Right lung (tissue), 5 donors: Measurements from ENCODE around the gene PLCH2. TPM values are rescaled to one million over a fixed set of nuclear protein-coding genes. Genes with fewer than 3 reads are reported as not detected.

ENCODE experiments used
- DNase-seq, 2 donors: peaks; one replicate each; pipeline ENCODE4 v3.0.0-alpha.2; 2013
- polyA plus RNA-seq, 5 donors: library from polyadenylated mRNA; unstranded; fragments of 120-200 nt; gene quantifications; one replicate each; pipeline versions ENCODE4 v1.2.1 to v1.2.3, GENCODE V29; 2013; ENCODE audit warnings: inconsistent platforms in 1 of 5, low replicate concordance in 1 of 5; ENCODE audit not compliant: insufficient read length in 5 of 5, insufficient read depth in 1 of 5

The PLCH2 gene
- polyA plus RNA-seq, 5 donors: 2.7 to 5.8 (median 3.4) TPM

- DNase-seq: no peak
Measured at GRCh38 chr1:2513939-2514652, 38.0 kb downstream of the PLCH2 start.

- no peak for DNase-seq
Measured at GRCh38 chr1:2514863-2515762, 39.0 kb downstream of the PLCH2 start.

- DNase-seq: no peak
Measured at GRCh38 chr1:2515763-2516080, 39.6 kb downstream of the PLCH2 start.

DNA sequence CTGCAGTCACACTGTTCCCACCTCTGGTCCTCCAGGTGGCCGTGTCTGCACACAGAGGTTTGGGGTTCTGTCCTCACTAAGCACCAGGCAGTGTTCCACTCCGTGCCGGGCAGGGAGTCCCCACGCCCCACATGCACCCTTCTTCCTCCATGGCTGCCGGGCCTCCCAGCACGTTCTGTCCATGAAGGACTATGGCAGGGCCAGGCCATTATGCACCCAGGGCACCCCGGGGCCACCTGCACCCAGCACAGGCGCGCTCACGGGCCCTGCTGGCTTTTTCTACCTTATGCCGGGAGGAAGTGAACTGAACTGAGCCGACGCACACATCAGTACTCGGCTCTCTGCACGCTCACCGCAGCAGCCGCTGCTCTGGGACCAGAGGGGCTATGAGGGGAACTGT lies 40.0 kb downstream of the PLCH2 start:
- DNase-seq: no peak

- DNase-seq: no peak
Measured at GRCh38 chr1:2516946-2517345, 40.9 kb downstream of the PLCH2 start.

GRCh38 chr1:2517966-2518365 lies 41.9 kb downstream of the PLCH2 start:
- DNase-seq: no peak

- no peak for DNase-seq
Measured at GRCh38 chr1:2518528-2518927, 42.4 kb downstream of the PLCH2 start.

GRCh38 chr1:2519029-2519685 lies 43.1 kb downstream of the PLCH2 start:
- no peak for DNase-seq

DNA sequence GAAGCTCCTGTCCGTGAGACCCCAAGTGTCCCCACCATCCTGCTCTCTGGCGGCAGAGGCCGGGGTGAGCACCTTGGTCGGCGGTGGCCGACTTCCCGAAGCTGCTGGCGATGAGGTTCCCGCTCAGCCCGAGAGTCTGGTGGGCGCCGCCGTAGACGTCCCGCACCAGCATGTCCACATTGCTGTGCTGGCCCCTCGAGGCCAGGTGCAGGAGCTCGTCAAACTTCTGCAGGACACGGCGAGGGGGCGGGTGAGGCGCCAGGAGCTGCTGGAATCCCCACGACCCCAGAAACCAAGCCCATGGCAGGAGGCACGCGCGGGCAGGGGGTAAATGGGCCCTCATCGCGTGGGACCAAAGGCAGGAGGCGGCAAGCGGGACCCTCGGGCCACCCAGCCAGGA lies 43.6 kb downstream of the PLCH2 start:
- DNase-seq: no peak

DNA sequence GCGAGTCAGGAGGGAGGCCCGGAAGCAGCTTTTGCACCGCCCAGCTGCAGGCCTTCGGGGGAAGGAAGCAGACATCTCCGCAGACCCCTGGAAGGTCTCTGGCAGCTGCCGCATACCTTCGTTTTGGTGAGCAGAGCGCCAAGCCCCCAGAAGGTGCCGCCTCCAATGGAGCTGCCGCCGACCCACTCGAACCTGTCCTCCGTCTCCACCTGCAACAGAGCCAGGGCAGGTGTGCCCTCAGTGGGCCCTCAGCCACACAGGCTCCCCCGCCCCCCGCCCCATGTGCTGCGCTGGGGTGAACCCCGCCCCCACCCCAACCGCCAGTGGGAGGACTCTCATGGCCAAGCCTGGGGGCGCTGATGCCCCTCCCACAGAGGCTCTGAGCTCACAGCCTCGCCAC lies 44.1 kb downstream of the PLCH2 start:
- DNase-seq: no peak

- DNase-seq: no peak
Measured at GRCh38 chr1:2520806-2521205, 44.7 kb downstream of the PLCH2 start.

DNA sequence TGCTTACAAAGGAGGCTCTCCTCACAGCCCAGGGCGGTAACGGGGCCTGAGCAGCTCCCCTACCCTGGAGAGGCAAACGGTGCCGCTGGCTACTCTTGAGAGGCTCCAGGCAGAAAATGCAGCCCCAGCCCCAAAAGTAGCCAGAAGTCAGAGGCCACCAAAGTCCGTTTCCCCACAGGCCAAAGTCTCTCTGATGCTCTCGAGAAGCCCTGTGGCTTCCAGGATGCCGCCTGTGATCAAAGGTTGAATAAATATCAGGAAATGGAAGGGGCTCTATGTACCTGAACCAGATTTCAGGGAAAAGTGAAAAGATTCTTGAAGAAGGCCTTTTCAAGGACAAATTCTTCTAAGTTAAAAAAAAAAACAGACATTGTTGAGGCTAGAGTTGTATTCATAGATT lies 46.1 kb downstream of the PLCH2 start:
- DNase-seq: no peak

DNA sequence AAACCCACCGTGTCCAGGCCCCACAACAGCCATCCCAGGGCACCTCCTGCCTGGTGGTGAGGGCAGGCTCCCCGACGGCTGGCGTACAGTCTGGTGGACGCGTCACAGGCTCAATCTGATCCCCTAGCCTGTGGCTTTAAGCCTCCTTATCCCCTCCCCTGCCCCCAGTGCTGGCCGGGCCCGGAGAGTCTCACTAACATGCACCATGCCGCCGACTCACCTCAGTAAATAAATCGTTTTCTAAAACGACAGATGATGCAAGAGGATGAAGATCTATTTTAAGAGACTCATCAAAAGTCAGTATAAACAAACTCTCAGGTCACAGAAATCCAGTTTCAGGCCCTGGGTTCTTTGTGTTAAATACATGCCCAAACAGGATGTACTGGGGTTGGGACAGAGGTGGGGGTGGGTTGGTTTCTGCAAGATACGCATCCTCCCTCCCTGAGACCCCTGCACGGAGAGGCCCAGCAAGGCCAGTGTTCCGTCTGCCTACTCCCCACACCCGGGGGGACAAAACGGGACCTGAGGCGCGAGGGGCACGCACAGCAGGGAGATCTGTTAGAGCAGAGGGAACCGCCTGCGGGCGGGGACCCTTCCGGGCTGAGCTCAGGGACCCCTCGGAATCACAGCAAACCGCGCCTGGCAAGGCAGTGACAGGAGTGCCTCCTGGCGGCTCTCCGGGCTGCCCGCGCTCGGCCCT lies 47.3 kb downstream of the PLCH2 start:
- no peak for DNase-seq

DNA sequence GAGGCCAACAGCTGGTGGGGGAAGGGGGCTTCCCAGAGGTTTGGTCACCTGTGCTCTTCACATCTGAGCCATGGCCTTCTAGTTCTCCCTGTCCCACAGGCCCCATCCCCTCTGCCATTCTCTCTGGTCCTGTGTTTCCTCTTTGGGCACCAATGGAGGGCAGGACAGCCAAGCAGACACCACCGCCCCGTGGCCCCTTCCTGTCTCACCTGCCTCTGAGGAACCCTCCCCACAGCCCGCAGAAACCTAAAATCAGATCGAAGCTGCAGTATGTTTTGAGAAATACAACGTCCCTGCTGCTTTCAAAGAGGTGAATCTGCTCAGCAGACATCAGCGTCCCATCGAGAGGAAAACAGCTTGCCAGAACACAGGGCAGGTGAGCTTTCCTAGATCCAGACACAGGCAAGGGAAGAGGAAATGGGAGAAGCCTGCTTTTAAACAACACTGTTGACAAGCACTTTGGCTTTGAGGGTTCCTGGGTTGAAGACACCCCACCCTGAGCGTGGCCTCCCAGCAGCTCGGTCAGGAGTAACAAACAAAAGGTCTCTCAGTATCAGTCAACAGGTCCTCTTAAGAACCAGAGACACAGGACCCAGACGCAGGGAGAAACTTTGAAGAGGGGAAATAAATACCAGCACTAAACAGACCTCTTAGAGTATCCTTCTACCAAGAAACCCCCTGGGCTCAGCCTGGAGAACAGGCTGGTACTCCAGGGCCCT lies 48.0 kb downstream of the PLCH2 start:
- no peak for DNase-seq

GRCh38 chr1:2525572-2525919 lies 49.5 kb downstream of the PLCH2 start:
- no peak for DNase-seq

DNA sequence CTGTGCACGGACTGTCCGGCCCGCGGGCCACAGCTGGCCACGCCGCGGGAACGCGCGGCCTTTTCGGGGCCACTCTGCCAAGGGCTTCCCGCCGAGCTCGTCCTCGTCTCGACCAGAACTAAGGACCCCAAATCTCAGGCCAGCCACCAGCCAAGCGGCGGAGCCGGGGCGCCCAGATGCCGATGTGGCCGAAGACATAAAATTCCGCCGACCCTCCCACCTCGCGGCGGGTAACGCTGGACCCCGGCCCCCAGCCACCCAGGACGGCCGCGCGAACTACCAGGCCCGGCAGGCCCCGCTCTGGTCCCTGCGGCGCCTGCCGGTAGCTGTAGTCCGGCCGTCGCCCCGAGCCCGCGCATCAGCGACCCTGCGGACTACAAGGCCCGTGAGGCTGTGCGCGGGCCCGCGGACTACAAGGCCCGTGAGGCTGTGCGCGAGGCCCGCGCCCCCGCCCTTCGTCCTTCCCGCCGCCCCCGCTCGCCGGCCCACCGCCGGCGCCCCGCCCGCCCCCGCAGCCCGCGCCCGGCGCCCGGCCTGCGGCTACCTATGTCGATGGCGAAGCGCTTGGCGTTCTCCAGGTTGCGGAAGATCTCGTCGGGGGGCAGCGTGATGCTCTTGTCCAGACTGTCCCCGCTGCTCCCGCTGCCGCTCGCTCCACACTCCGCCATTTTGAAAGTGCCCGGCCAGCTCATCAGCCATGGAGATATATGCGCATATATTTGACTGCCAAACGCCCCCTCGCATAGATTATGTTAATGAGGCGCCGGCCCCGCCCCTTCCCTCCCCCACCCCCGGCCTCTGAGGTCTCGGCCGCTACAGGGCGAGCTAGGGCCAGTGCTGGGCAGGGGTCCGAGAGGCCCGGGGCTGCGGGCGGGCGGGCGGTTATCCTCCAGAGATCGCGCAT lies 50.1 kb downstream of the PLCH2 start, which contains the start of gene PANK4:
PANK4 (minus strand) TSS at position 677 of the 904 bp plus-strand sequence; CDS start at position 668, 9 bp downstream.
- DNase-seq: peak; percentile 88 to 93

GRCh38 chr1:2526824-2527555 lies 50.9 kb downstream of the PLCH2 start:
- DNase-seq: no peak

GRCh38 chr1:2527556-2527860 lies 51.4 kb downstream of the PLCH2 start:
- DNase-seq: no peak

DNA sequence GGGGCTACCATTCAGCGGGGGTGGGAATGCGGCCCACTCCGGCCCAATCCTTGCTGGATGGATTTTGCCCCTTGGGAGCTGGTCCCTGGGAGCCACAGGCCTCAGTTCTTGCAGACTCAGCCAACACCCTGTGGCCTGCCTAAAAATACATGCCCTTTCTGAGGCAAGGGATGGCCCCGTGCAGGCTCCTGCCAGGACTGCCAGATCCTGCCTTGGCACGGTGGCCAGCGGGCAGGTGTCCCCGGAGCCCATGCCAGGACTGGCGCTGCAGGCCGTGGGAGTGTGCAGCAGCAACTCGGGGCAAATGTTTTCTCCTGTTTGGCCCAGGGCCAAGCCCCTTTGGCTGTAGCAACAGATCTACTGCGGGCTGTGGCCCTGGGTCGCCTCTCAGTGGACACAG lies 51.9 kb downstream of the PLCH2 start:
- no peak for DNase-seq

- no peak for DNase-seq
Measured at GRCh38 chr1:2528611-2528965, 52.5 kb downstream of the PLCH2 start.
